K562 treated with DMSO at 1 percent for 24 hours (cell line): ENCODE results near the gene PDE9A. TPM values are rescaled to one million over a fixed set of nuclear protein-coding genes. Genes with fewer than 3 reads are reported as not detected.

Experiments used
- total RNA-seq: library from RNA; unstranded; fragments of 300-600 nt; gene quantifications from 2 replicates; pipeline ENCODE4 v1.2.3, GENCODE V29; 2022; ENCODE audit warnings: low read depth; ENCODE audit not compliant: insufficient read depth

Gene PDE9A
- total RNA-seq: 0.15 and 0.23 TPM in 2 replicates

DNA sequence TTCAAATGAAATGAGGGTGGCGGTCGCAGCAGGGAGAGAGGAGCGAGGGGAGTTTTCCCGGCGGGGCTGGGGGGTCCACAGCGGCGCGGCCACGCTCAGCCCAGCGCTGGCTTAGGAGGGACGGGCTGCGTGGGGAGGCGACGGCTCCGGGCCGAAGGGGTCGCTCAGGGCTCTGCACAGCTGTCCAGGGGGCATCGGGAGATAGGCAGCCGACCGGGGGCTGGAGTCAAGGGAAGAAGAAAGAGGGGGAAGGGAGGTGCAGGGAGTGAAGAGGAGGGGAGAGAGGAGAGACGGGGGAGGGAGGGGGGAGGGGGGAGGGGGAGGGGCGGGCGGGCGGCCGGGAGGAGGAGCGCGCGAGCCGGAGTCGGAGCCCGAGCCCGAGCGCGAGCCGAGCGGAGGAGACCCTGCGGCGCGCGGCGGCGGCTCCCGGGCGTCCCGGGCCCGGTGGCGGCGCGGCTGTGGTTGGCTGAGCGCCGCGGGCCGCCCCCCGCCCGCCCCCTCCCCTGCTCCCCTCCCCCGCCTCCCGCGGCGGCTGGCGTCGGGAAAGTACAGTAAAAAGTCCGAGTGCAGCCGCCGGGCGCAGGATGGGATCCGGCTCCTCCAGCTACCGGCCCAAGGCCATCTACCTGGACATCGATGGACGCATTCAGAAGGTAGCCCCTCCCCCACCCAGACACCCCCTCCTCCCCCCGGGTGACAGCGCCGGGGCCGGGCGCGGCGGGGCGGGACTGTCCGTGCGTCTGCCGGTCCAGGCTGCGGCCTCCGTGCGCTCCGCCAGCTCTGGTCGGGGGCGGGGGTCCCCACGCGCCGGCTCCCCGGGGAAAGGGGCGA, at the start of gene PDE9A:
PDE9A (plus strand) TSS at position 391 of the 831 bp plus-strand sequence; CDS start at position 585, 194 bp downstream.

Other genes with a start within 250 kb of the PDE9A start
- gene UBASH3A, start 249.7 kb upstream of the PDE9A start, total RNA-seq: 0.09 TPM in 1 of 2 replicates, not detected in the other
- 0.24 TPM in 1 of 2 replicates, not detected in the other for gene RSPH1, start 157.4 kb upstream of the PDE9A start, total RNA-seq
- 2.3 TPM in 2 replicates for gene SLC37A1, start 139.8 kb upstream of the PDE9A start, total RNA-seq
- gene WDR4, start 225.9 kb downstream of the PDE9A start, total RNA-seq: 16.8 and 22.1 TPM in 2 replicates
- 52.2 and 53.3 TPM in 2 replicates for gene NDUFV3, start 239.7 kb downstream of the PDE9A start, total RNA-seq